GM12878 (cell line): ENCODE measurements around the gene POLK.

ENCODE experiments used
- BCLAF1 ChIP-seq: fragments of 450-650 bp; IDR thresholded peaks from 2 replicates; pipeline ENCODE4 v1.6.1; 2017; ENCODE audit warnings: antibody characterized with exemption, mild to moderate bottlenecking, moderate library complexity
- CTCF ChIP-seq, 3 experiments: IDR thresholded peaks in 2 of 3; conservative IDR thresholded peaks in 1 of 3; 2 replicates each; pipeline ENCODE4 v1.5.1; 2011; ENCODE audit warnings: low read depth in 3 of 3, low read length in 3 of 3, mild to moderate bottlenecking in 3 of 3, control low read depth in 2 of 3, moderate library complexity in 2 of 3, inconsistent platforms in 1 of 3, mixed read lengths in 1 of 3; ENCODE audit not compliant: control insufficient read depth in 2 of 3, insufficient read depth in 1 of 3; ENCODE audit errors: extremely low read depth in 1 of 3
- EED ChIP-seq: sonication (generic); IDR thresholded peaks from 2 replicates; pipeline ENCODE4 v1.6.1; 2016; ENCODE audit warnings: antibody characterized with exemption, low read depth
- ETV6 ChIP-seq, 2 experiments: fragments of 450-650 bp in 1 of 2; IDR thresholded peaks in 1 of 2; conservative IDR thresholded peaks in 1 of 2; 2 replicates each; pipeline ENCODE4 v1.6.1; 2014; ENCODE audit warnings: antibody characterized with exemption in 1 of 2, borderline replicate concordance in 1 of 2, low read depth in 1 of 2, mild to moderate bottlenecking in 1 of 2, moderate library complexity in 1 of 2
- IRF3 ChIP-seq: fragments of 450-650 bp; IDR thresholded peaks from 2 replicates; pipeline ENCODE4 v1.6.1; 2014; ENCODE audit warnings: mild to moderate bottlenecking
- NBN ChIP-seq: fragments of 450-650 bp; IDR thresholded peaks from 2 replicates; pipeline ENCODE4 v1.6.1; 2016
- NFYB ChIP-seq: IDR thresholded peaks from 2 replicates; pipeline ENCODE4 v1.6.1; 2011; ENCODE audit warnings: low read depth, mild to moderate bottlenecking, low read length, improper control_type of control experiment, moderate library complexity; ENCODE audit not compliant: insufficient read depth
- POLR2A ChIP-seq: IDR thresholded peaks from 2 replicates; pipeline ENCODE4 v1.6.1; 2011; ENCODE audit warnings: low read depth, mild to moderate bottlenecking, low read length
- POLR2AphosphoS5 ChIP-seq: IDR thresholded peaks from 2 replicates; pipeline ENCODE4 v1.6.1; 2011; ENCODE audit warnings: mild to moderate bottlenecking, low read length, inconsistent platforms
- TF ChIP-seq, protein P1 (sequence below): IDR thresholded peaks from 2 replicates; pipeline ENCODE4 v1.6.1; 2011; ENCODE audit warnings: low read depth, mild to moderate bottlenecking, low read length, moderate library complexity, borderline replicate concordance; ENCODE audit errors: extremely low read depth

DNA sequence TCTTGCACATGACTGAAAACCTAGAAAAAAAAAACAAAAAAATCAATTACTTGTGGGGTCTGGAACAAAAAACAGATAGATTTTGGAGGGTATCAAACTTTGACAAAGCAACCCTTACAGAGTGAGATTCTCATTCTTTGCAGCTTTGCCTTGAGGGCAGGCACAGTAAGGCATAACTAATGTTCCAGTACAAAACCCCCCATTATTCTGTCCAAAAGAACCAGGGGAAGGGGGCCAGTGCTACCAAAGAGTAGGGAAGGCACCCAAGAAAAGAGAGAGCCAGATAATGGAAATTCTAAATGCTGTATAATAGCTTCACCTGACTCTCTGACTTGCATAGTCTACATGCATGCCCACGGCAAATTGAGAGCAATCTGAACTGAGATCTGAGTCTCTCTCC is 12.9 kb downstream of the POLK start:
- TF ChIP-seq IRF3 (no peak), NBN (no peak), EED (no peak), ETV6 (conservative IDR thresholded peaks at IDR 0.05 in 1 of 2, IDR thresholded peaks at IDR 0.05 in 1 of 2; ENCODE audit: borderline replicate concordance in 1 of 2, low read depth in 1 of 2) (no peak), POLR2AphosphoS5 (no peak), CTCF (IDR thresholded peaks at IDR 0.05 in 2 of 3, conservative IDR thresholded peaks at IDR 0.05 in 1 of 3; ENCODE audit: control insufficient read depth in 2 of 3, extremely low read depth in 1 of 3, insufficient read depth in 1 of 3, low read depth in 3 of 3, low read length in 3 of 3) (no peak), POLR2A (no peak), NFYB (no peak), BCLAF1 (no peak)
- TF ChIP-seq, protein P1, sequence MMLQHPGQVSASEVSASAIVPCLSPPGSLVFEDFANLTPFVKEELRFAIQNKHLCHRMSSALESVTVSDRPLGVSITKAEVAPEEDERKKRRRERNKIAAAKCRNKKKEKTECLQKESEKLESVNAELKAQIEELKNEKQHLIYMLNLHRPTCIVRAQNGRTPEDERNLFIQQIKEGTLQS: no peak
